ENCODE measurements around the gene EXOSC10. TPM values are rescaled to one million over a fixed set of nuclear protein-coding genes. Genes with fewer than 3 reads are reported as not detected.

Gene EXOSC10
- total RNA-seq, 1 experiment from 2014 or later: 72.0 TPM

GRCh38 chr1:11126569-11126968 is 26.9 kb upstream of the EXOSC10 start:
- H3K4me2 ChIP-seq (ENCODE audit: low read depth, low read length, poor library complexity, severe bottlenecking): no peak overlapping the region
- no peak for DNase-seq
- H2AFZ ChIP-seq (ENCODE audit: low read length): no peak overlapping the region
- H3K9ac ChIP-seq (ENCODE audit: low read length): no peak overlapping the region
- H3K9me3 ChIP-seq (ENCODE audit: low read length): no peaks in the 10 kb centered on the region
- no peak overlapping the region for H3K27ac ChIP-seq (ENCODE audit: low read length)
- no peaks in the 10 kb centered on the region for H3K79me2 ChIP-seq (ENCODE audit: low read length)
- no peaks in the 10 kb centered on the region for H3K9me2 ChIP-seq (replicated peaks; ENCODE audit: insufficient read depth, low read length)
- H3K4me1 ChIP-seq (ENCODE audit: low read length): no peaks in the 10 kb centered on the region
- no peaks in the 10 kb centered on the region for H3K27me3 ChIP-seq (ENCODE audit: low read length)
- peaks cover 25% of the 10 kb centered on the region for H3K36me3 ChIP-seq (ENCODE audit: insufficient read depth, low read length)
- H4K20me1 ChIP-seq (ENCODE audit: insufficient read depth, low read depth, low read length): no peaks in the 10 kb centered on the region
- H3K4me3 ChIP-seq (ENCODE audit: low read length): no peak overlapping the region

GRCh38 chr1:11125931-11126330 is 26.3 kb upstream of the EXOSC10 start:
- H3K4me3 ChIP-seq (ENCODE audit: low read length): no peak overlapping the region
- H3K27ac ChIP-seq (ENCODE audit: low read length): no peak overlapping the region
- no peak for DNase-seq
- H3K9me3 ChIP-seq (ENCODE audit: low read length): no peaks in the 10 kb centered on the region
- H2AFZ ChIP-seq (ENCODE audit: low read length): no peak overlapping the region
- no peaks in the 10 kb centered on the region for H3K4me1 ChIP-seq (ENCODE audit: low read length)
- H4K20me1 ChIP-seq (ENCODE audit: insufficient read depth, low read depth, low read length): no peaks in the 10 kb centered on the region
- H3K4me2 ChIP-seq (ENCODE audit: low read depth, low read length, poor library complexity, severe bottlenecking): no peak overlapping the region
- H3K9me2 ChIP-seq (replicated peaks; ENCODE audit: insufficient read depth, low read length): no peaks in the 10 kb centered on the region
- H3K9ac ChIP-seq (ENCODE audit: low read length): no peak overlapping the region
- no peaks in the 10 kb centered on the region for H3K27me3 ChIP-seq (ENCODE audit: low read length)
- H3K79me2 ChIP-seq (ENCODE audit: low read length): no peaks in the 10 kb centered on the region
- H3K36me3 ChIP-seq (ENCODE audit: insufficient read depth, low read length): peaks cover 30% of the 10 kb centered on the region

GRCh38 chr1:11124965-11125364 is 25.3 kb upstream of the EXOSC10 start:
- Histone ChIP-seq H3K4me3 (ENCODE audit: low read length) (no peak overlapping the region), H3K4me2 (ENCODE audit: low read depth, low read length, poor library complexity, severe bottlenecking) (no peak overlapping the region), H3K36me3 (ENCODE audit: insufficient read depth, low read length) (peaks cover 31% of the 10 kb centered on the region), H3K9me2 (replicated peaks; ENCODE audit: insufficient read depth, low read length) (no peaks in the 10 kb centered on the region), H3K9me3 (ENCODE audit: low read length) (no peaks in the 10 kb centered on the region), H3K9ac (ENCODE audit: low read length) (no peak overlapping the region), H4K20me1 (ENCODE audit: insufficient read depth, low read depth, low read length) (no peaks in the 10 kb centered on the region), H3K27ac (ENCODE audit: low read length) (no peak overlapping the region), H3K27me3 (ENCODE audit: low read length) (no peaks in the 10 kb centered on the region), H2AFZ (ENCODE audit: low read length) (no peak overlapping the region), H3K4me1 (ENCODE audit: low read length) (no peaks in the 10 kb centered on the region), H3K79me2 (ENCODE audit: low read length) (no peaks in the 10 kb centered on the region)
- DNase-seq: no peak

- Histone ChIP-seq H2AFZ (ENCODE audit: low read length) (no peak overlapping the region), H3K36me3 (ENCODE audit: insufficient read depth, low read length) (peaks cover 26% of the 10 kb centered on the region), H3K9me3 (ENCODE audit: low read length) (no peaks in the 10 kb centered on the region), H4K20me1 (ENCODE audit: insufficient read depth, low read depth, low read length) (no peaks in the 10 kb centered on the region), H3K27ac (ENCODE audit: low read length) (no peak overlapping the region), H3K9me2 (replicated peaks; ENCODE audit: insufficient read depth, low read length) (no peaks in the 10 kb centered on the region), H3K27me3 (ENCODE audit: low read length) (no peaks in the 10 kb centered on the region), H3K9ac (ENCODE audit: low read length) (no peak overlapping the region), H3K79me2 (ENCODE audit: low read length) (no peaks in the 10 kb centered on the region), H3K4me2 (ENCODE audit: low read depth, low read length, poor library complexity, severe bottlenecking) (no peak overlapping the region), H3K4me1 (ENCODE audit: low read length) (no peaks in the 10 kb centered on the region), H3K4me3 (ENCODE audit: low read length) (no peak overlapping the region)
- no peak for DNase-seq
Measured at GRCh38 chr1:11116318-11116717, 16.6 kb upstream of the EXOSC10 start.

- H3K27me3 ChIP-seq (ENCODE audit: low read length): no peaks in the 10 kb centered on the region
- no peaks in the 10 kb centered on the region for H4K20me1 ChIP-seq (ENCODE audit: insufficient read depth, low read depth, low read length)
- no peak overlapping the region for H3K4me2 ChIP-seq (ENCODE audit: low read depth, low read length, poor library complexity, severe bottlenecking)
- DNase-seq: no peak
- peaks cover 22% of the 10 kb centered on the region for H3K36me3 ChIP-seq (ENCODE audit: insufficient read depth, low read length)
- no peak overlapping the region for H2AFZ ChIP-seq (ENCODE audit: low read length)
- H3K27ac ChIP-seq (ENCODE audit: low read length): no peak overlapping the region
- H3K9ac ChIP-seq (ENCODE audit: low read length): no peak overlapping the region
- no peaks in the 10 kb centered on the region for H3K79me2 ChIP-seq (ENCODE audit: low read length)
- no peaks in the 10 kb centered on the region for H3K9me2 ChIP-seq (replicated peaks; ENCODE audit: insufficient read depth, low read length)
- H3K4me1 ChIP-seq (ENCODE audit: low read length): no peaks in the 10 kb centered on the region
- no peak overlapping the region for H3K4me3 ChIP-seq (ENCODE audit: low read length)
- no peaks in the 10 kb centered on the region for H3K9me3 ChIP-seq (ENCODE audit: low read length)
Measured at GRCh38 chr1:11114966-11115365, 15.3 kb upstream of the EXOSC10 start.

GRCh38 chr1:11109047-11109760 is 9.5 kb upstream of the EXOSC10 start:
- Histone ChIP-seq H3K27ac (ENCODE audit: low read length) (no peak overlapping the region), H3K4me3 (ENCODE audit: low read length) (no peak overlapping the region), H3K9ac (ENCODE audit: low read length) (no peak overlapping the region), H3K79me2 (ENCODE audit: low read length) (no peaks in the 10 kb centered on the region), H3K36me3 (ENCODE audit: insufficient read depth, low read length) (peaks cover 34% of the 10 kb centered on the region), H3K9me3 (ENCODE audit: low read length) (no peaks in the 10 kb centered on the region), H3K27me3 (ENCODE audit: low read length) (no peaks in the 10 kb centered on the region), H3K9me2 (replicated peaks; ENCODE audit: insufficient read depth, low read length) (no peaks in the 10 kb centered on the region), H4K20me1 (ENCODE audit: insufficient read depth, low read depth, low read length) (no peaks in the 10 kb centered on the region), H3K4me1 (ENCODE audit: low read length) (no peaks in the 10 kb centered on the region), H3K4me2 (ENCODE audit: low read depth, low read length, poor library complexity, severe bottlenecking) (no peak overlapping the region), H2AFZ (ENCODE audit: low read length) (no peak overlapping the region)
- DNase-seq: no peak

- no peaks in the 10 kb centered on the region for H3K9me3 ChIP-seq (ENCODE audit: low read length)
- no peak overlapping the region for H3K27ac ChIP-seq (ENCODE audit: low read length)
- H3K36me3 ChIP-seq (ENCODE audit: insufficient read depth, low read length): peaks cover 30% of the 10 kb centered on the region; the same call in 1 of the 2 replicates
- no peaks in the 10 kb centered on the region for H3K9me2 ChIP-seq (replicated peaks; ENCODE audit: insufficient read depth, low read length)
- H3K4me1 ChIP-seq (ENCODE audit: low read length): no peaks in the 10 kb centered on the region
- no peak overlapping the region for H3K4me2 ChIP-seq (ENCODE audit: low read depth, low read length, poor library complexity, severe bottlenecking)
- H3K27me3 ChIP-seq (ENCODE audit: low read length): no peaks in the 10 kb centered on the region
- no peak for DNase-seq
- H4K20me1 ChIP-seq (ENCODE audit: insufficient read depth, low read depth, low read length): no peaks in the 10 kb centered on the region
- H3K4me3 ChIP-seq (ENCODE audit: low read length): no peak overlapping the region
- no peak overlapping the region for H3K9ac ChIP-seq (ENCODE audit: low read length)
- H3K79me2 ChIP-seq (ENCODE audit: low read length): no peaks in the 10 kb centered on the region
- no peak overlapping the region for H2AFZ ChIP-seq (ENCODE audit: low read length)
Measured at GRCh38 chr1:11107599-11107998, 7.9 kb upstream of the EXOSC10 start.

GRCh38 chr1:11105586-11105985 is 5.9 kb upstream of the EXOSC10 start:
- no peak overlapping the region for H3K4me3 ChIP-seq (ENCODE audit: low read length)
- no peaks in the 10 kb centered on the region for H4K20me1 ChIP-seq (ENCODE audit: insufficient read depth, low read depth, low read length)
- peaks cover 23% of the 10 kb centered on the region; the same call in 1 of the 2 replicates for H3K36me3 ChIP-seq (ENCODE audit: insufficient read depth, low read length)
- no peak overlapping the region for H3K27ac ChIP-seq (ENCODE audit: low read length)
- DNase-seq: no peak
- no peak overlapping the region for H3K9ac ChIP-seq (ENCODE audit: low read length)
- no peak overlapping the region for H2AFZ ChIP-seq (ENCODE audit: low read length)
- no peaks in the 10 kb centered on the region for H3K4me1 ChIP-seq (ENCODE audit: low read length)
- no peaks in the 10 kb centered on the region for H3K79me2 ChIP-seq (ENCODE audit: low read length)
- no peaks in the 10 kb centered on the region for H3K9me2 ChIP-seq (replicated peaks; ENCODE audit: insufficient read depth, low read length)
- H3K9me3 ChIP-seq (ENCODE audit: low read length): no peaks in the 10 kb centered on the region
- no peaks in the 10 kb centered on the region for H3K27me3 ChIP-seq (ENCODE audit: low read length)
- H3K4me2 ChIP-seq (ENCODE audit: low read depth, low read length, poor library complexity, severe bottlenecking): no peak overlapping the region

All from Karpas-422 (cell line).